Psoas muscle (tissue), 8 donors: ENCODE measurements around the gene RBBP8NL. TPM values are rescaled to one million over a fixed set of nuclear protein-coding genes. Genes with fewer than 3 reads are reported as not detected.

Experiments
- ATAC-seq, 4 donors: fragments of 200-7000 bp; cut with Tn5 transposase; one replicate each; pipeline ENCODE4 v1.9.1; 2020; ENCODE audit warnings: moderate library complexity in 3 of 4, mild to moderate bottlenecking in 2 of 4
- DNase-seq, 2 donors: peaks; one replicate each; pipeline ENCODE4 v3.0.0-alpha.2; 2020
- H3K27ac ChIP-seq: fragments of 200-600 bp; one replicate; pipeline ENCODE4 v1.8.0; 2022
- H3K27me3 ChIP-seq, 3 donors: fragments of 200-600 bp in 1 of 3; one replicate each; pipeline versions ENCODE4 v1.6.1 to v1.8.0; 2013 to 2022; ENCODE audit warnings: low read length in 2 of 3, mild to moderate bottlenecking in 2 of 3, moderate library complexity in 1 of 3; ENCODE audit not compliant: insufficient read depth in 3 of 3
- H3K36me3 ChIP-seq, 2 donors: fragments of 200-600 bp in 1 of 2; one replicate each; pipeline versions ENCODE4 v1.6.1 to v1.8.0; 2013 to 2022; ENCODE audit warnings: low read depth in 1 of 2, mild to moderate bottlenecking in 1 of 2, moderate library complexity in 1 of 2; ENCODE audit not compliant: insufficient read depth in 1 of 2
- H3K4me1 ChIP-seq: fragments of 200-600 bp; one replicate; pipeline ENCODE4 v1.8.0; 2022
- H3K4me3 ChIP-seq: fragments of 200-600 bp; one replicate; pipeline ENCODE4 v1.8.0; 2022; ENCODE audit warnings: mild to moderate bottlenecking
- H3K9me3 ChIP-seq: fragments of 200-600 bp; one replicate; pipeline ENCODE4 v1.8.0; 2022
- WGBS, 3 donors: extraction: QIAGEN DNeasy Blood & Tissue Kit; methylation state at CpG; one replicate each; pipeline versions ENCODE4 v1.1.6 to v1.1.7; 2013; 5-methylcytosine and 5-hydroxymethylcytosine counted together
- intact Hi-C, 2 donors: fragments of 100-400 bp; cut with DNase I; formaldehyde crosslinking; loops; one replicate each; pipeline versions ENCODE4 v1.11.0 to v1.14.2; 2022
- polyA plus RNA-seq, 3 donors: library from polyadenylated mRNA; stranded (reverse); fragments of 200-250 nt; gene quantifications; one replicate each; pipeline ENCODE4 v1.2.3, GENCODE V29; 2013
- total RNA-seq, 4 donors: library from RNA; stranded (reverse); fragmentation: NEBNext Ultra II Directional in 2 of 4; extraction: Animal tissue kit (Norgen Biotek cat#: 25700) in 2 of 4; gene quantifications; one replicate each; pipeline versions ENCODE4 v1.2.1 to v1.2.4, GENCODE V29; 2021 to 2023
- TF ChIP-seq, protein P1 (sequence below): fragments of 200-600 bp; IDR thresholded peaks from one replicate; pipeline ENCODE4 v1.8.0; 2022; ENCODE audit warnings: antibody characterized with exemption
- donor health status: healthy with polysubstance abuse.
- donor health status: DM: no; HTN: no; CAD: no; lungs with moderate emphysema.
- donor health status: Bipolar disorder and iron deficiency.
- donor health status: healthy.
- donor health status: DM: yes; HTN: yes; CAD: no.
- donor health status: DM: no; HTN: no; CAD: no.
- donor health status: DM: no; HTN: no; CAD: no.
- donor health status: DM: yes; HTN: yes; CAD: no.

RBBP8NL gene
- total and polyA plus RNA-seq, 7 donors, result 0.03 to 0.08 TPM; not detected in 5

GRCh38 chr20:62463651-62464424 is 36.5 kb upstream of the RBBP8NL start:
- DNase-seq (no peak), ATAC-seq (no peak)
- 50 to 81% (median 66%) methylated on average over 25 of the region's 25 CpGs for WGBS, 3 donors
- H3K27me3 ChIP-seq, result peaks cover 0 to 8% (median 4%) of the 10 kb centered on the region in 3 donors
- no peaks in the 10 kb centered on the region for H3K36me3 ChIP-seq
- H3K9me3 ChIP-seq, result no peaks in the 10 kb centered on the region
- TF ChIP-seq, protein P1, sequence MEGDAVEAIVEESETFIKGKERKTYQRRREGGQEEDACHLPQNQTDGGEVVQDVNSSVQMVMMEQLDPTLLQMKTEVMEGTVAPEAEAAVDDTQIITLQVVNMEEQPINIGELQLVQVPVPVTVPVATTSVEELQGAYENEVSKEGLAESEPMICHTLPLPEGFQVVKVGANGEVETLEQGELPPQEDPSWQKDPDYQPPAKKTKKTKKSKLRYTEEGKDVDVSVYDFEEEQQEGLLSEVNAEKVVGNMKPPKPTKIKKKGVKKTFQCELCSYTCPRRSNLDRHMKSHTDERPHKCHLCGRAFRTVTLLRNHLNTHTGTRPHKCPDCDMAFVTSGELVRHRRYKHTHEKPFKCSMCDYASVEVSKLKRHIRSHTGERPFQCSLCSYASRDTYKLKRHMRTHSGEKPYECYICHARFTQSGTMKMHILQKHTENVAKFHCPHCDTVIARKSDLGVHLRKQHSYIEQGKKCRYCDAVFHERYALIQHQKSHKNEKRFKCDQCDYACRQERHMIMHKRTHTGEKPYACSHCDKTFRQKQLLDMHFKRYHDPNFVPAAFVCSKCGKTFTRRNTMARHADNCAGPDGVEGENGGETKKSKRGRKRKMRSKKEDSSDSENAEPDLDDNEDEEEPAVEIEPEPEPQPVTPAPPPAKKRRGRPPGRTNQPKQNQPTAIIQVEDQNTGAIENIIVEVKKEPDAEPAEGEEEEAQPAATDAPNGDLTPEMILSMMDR, result no peak
- H3K27ac ChIP-seq, result no peak overlapping the region
- H3K4me3 ChIP-seq, result no peak overlapping the region
- H3K4me1 ChIP-seq, result no peaks in the 10 kb centered on the region
- intact Hi-C loops, result no loop called here

DNA sequence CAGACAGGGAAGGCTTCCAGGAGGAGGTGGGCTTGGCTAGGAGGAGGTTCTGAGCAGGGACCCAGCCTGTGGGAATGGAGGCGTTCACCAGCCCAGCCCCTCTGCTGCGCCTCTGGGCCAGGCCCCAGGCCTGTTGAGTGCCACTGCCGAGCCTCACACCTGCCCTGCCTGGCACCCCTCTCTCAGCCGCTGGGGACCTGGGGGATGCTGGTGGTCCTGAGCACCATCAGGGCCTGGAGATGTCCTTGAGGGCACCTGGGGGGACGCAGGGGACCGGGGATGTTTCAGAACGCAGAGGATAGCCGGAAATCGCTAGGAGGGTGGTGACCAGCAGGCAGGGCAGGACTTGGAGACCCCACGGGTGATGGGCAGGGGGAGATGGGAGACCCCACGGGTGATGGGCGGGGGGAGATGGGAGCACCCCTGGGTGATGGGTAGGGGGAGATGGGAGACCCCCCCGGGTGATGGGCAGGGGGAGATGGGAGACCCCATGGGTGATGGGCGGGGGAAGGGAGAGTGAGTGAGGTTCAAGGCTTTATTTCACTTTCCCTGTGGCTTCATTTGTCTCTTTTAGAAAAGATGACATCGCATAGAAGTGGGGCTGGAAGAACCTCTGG is 35.7 kb upstream of the RBBP8NL start:
- TF ChIP-seq, protein P1, result no peak
- Histone ChIP-seq H3K36me3 (no peaks in the 10 kb centered on the region), H3K4me3 (no peak overlapping the region), H3K27ac (no peak overlapping the region), H3K4me1 (no peaks in the 10 kb centered on the region), H3K27me3 (peaks cover 0 to 9% (median 0%) of the 10 kb centered on the region in 3 donors), H3K9me3 (no peaks in the 10 kb centered on the region)
- 78 to 87% (median 78%) methylated on average over 15 of the region's 15 CpGs for WGBS, 3 donors
- intact Hi-C loops, result no loop called here
- DNase-seq (no peak), ATAC-seq (no peak)

DNA sequence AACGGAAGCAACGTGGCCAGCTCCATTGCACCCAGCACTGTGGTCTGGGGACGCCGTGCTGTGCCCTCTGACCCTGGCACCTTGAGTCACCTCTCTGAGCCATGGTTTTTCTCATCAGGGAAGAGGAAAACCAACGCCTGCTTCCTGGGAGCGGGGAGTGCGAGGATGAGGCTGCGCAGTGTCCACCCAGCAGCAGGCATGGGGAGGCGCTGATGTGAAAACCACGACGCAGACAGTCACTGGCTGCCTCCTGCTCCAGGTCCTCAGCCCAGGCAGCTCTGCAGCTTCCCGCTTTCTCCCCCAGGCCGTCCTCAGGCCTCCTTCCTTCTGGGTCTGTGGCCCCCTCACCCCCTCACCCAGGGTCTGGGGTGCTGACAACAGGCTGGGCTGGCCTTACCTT is 34.5 kb upstream of the RBBP8NL start:
- Histone ChIP-seq H3K27ac (no peak overlapping the region), H3K4me1 (no peaks in the 10 kb centered on the region)
- TF ChIP-seq, protein P1, result no peak

DNA sequence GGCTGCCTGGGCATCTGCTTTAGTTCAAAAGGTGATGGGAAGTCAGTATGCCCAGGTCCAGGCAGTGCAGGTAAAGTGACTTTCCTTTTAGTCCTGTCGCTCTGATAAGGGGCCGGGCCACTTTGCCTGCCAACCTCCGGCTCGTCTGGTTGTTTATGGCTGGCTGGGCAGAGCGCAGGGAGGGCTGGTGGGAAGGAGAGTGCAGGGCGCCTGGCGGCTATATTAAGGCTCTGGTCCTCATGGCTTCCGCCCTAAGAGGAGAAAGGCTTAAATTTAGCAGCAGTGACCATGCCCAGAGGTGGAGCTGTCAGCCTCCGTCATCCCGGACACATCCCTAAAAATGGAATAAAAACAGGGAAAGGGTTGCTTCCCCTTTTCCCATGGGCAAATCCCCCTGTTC is 33.8 kb upstream of the RBBP8NL start:
- no peaks in the 10 kb centered on the region for H3K9me3 ChIP-seq
- TF ChIP-seq, protein P1, result no peak
- no peaks in the 10 kb centered on the region for H3K36me3 ChIP-seq
- no peak overlapping the region for H3K4me3 ChIP-seq
- ATAC-seq (peak in 3 of 4 donors; percentile 63 to 70 (median 65)), DNase-seq (no peak)
- H3K27me3 ChIP-seq, result peaks cover 0 to 22% (median 0%) of the 10 kb centered on the region in 3 donors
- 41 to 51% (median 50%) methylated on average over 10 of the region's 10 CpGs for WGBS, 3 donors
- no peaks in the 10 kb centered on the region for H3K4me1 ChIP-seq
- intact Hi-C loops, result no loop called here
- H3K27ac ChIP-seq, result no peak overlapping the region

More for the DNA sequence above, 34.5 kb upstream of the RBBP8NL start:
- no peak overlapping the region for H3K4me3 ChIP-seq
- H3K36me3 ChIP-seq, result no peaks in the 10 kb centered on the region
- no peak for DNase-seq
- H3K27me3 ChIP-seq, result peaks cover 0 to 19% (median 0%) of the 10 kb centered on the region in 3 donors
- intact Hi-C loops, result no loop called here
- 92 to 97% (median 93%) methylated on average over 12 to 13 of the region's 13 CpGs for WGBS, 3 donors
- ATAC-seq, result no peak
- H3K9me3 ChIP-seq, result no peaks in the 10 kb centered on the region
